HG03457 (cell line): ENCODE results near the gene ADRA2B.

Source experiments
- ATAC-seq: cut with Tn5 transposase; IDR thresholded peaks from one replicate; pipeline ENCODE4 v1.9.1; 2021; ENCODE audit warnings: moderate number of reproducible peaks; ENCODE audit not compliant: unreplicated experiment

Gene ADRA2B

GRCh38 chr2:96119389-96119751 lies 3.0 kb upstream of the ADRA2B start:
- no peak for ATAC-seq

GRCh38 chr2:96118698-96119388 lies 2.5 kb upstream of the ADRA2B start:
- ATAC-seq, result no peak

- no peak for ATAC-seq
These were observed 1.6 kb upstream of the ADRA2B start for GRCh38 chr2:96117701-96118588.

- no peak for ATAC-seq
These were observed 635 bp upstream of the ADRA2B start for GRCh38 chr2:96116879-96117533.

GRCh38 chr2:96115631-96116423 lies 544 bp downstream of the ADRA2B start:
- no peak for ATAC-seq

- ATAC-seq, result no peak
These were observed 1.3 kb downstream of the ADRA2B start for GRCh38 chr2:96114903-96115581.

- ATAC-seq, result no peak
These were observed 1.8 kb downstream of the ADRA2B start for GRCh38 chr2:96114546-96114902.

GRCh38 chr2:96113951-96114350 lies 2.4 kb downstream of the ADRA2B start:
- ATAC-seq, result no peak

GRCh38 chr2:96113367-96113677 lies 3.0 kb downstream of the ADRA2B start:
- ATAC-seq, result no peak

GRCh38 chr2:96112501-96113366 lies 3.6 kb downstream of the ADRA2B start:
- ATAC-seq, result no peak

GRCh38 chr2:96111823-96112500 lies 4.4 kb downstream of the ADRA2B start:
- no peak for ATAC-seq

- ATAC-seq, result no peak
These were observed 5.1 kb downstream of the ADRA2B start for GRCh38 chr2:96111257-96111640.

- no peak for ATAC-seq
These were observed 5.6 kb downstream of the ADRA2B start for GRCh38 chr2:96110621-96111256.

GRCh38 chr2:96109931-96110511 lies 6.3 kb downstream of the ADRA2B start:
- ATAC-seq, result no peak

GRCh38 chr2:96109361-96109680 lies 7.0 kb downstream of the ADRA2B start:
- ATAC-seq, result no peak

- ATAC-seq, result no peak
These were observed 7.6 kb downstream of the ADRA2B start for GRCh38 chr2:96108541-96109360.

- ATAC-seq, result no peak
These were observed 8.2 kb downstream of the ADRA2B start for GRCh38 chr2:96108151-96108540.

GRCh38 chr2:96107708-96108065 lies 8.7 kb downstream of the ADRA2B start:
- ATAC-seq, result no peak
